MM.1S (cell line): ENCODE measurements around the gene EFCAB10.

ENCODE experiments used
- CTCF ChIP-seq: fragments of 300-600 bp; sonication (generic); IDR thresholded peaks from 2 replicates; pipeline ENCODE4 v1.5.1; 2016; ENCODE audit warnings: antibody characterized with exemption, low read length, mixed read lengths
- EZH2 ChIP-seq: fragments of 300-600 bp; sonication (generic); optimal IDR thresholded peaks from 2 replicates; pipeline ENCODE3; 2017; ENCODE audit warnings: low read depth, mild to moderate bottlenecking, antibody characterized with exemption, low read length, mixed read lengths

- TF ChIP-seq EZH2 (no peak), CTCF (no peak)
Measured at GRCh38 chr7:105567821-105568220, 13.5 kb downstream of the EFCAB10 start.
